OCI-LY7 (cell line): Measurements from ENCODE around the gene PREP. TPM values are rescaled to one million over a fixed set of nuclear protein-coding genes. Genes with fewer than 3 reads are reported as not detected.

Source experiments
- BruUV-seq: library from RNA; stranded (reverse); fragments of 400-500 nt; replicated peaks from 2 replicates; lab custom pipeline; 2021; lab: Mats Ljungman, UMichigan
- CTCF ChIA-PET: fragments of 300-600 bp; sonication (Branson Sonifier 250); formaldehyde crosslinking; loops from one replicate; lab custom pipeline; 2022; ENCODE audit warnings: antibody characterized with exemption; ENCODE audit not compliant: unreplicated experiment; lab: Charles Lee
- POLR2A ChIA-PET: fragments of 300-600 bp; sonication (Branson Sonifier 250); formaldehyde crosslinking; loops from one replicate; lab custom pipeline; 2022; ENCODE audit warnings: antibody characterized with exemption; lab: Charles Lee
- DNase-seq: peaks from one replicate; pipeline ENCODE4 v3.0.0-alpha.2; 2015; ENCODE audit warnings: low spot score
- H2AFZ ChIP-seq: fragments of 200-600 bp; sonication (generic), shearing (Covaris generic); 2 replicates; pipeline ENCODE4 v1.6.1; 2014; ENCODE audit warnings: mild to moderate bottlenecking, antibody characterized with exemption, low read length, moderate library complexity
- H3K27ac ChIP-seq: fragments of 200-600 bp; sonication (generic); 2 replicates; pipeline ENCODE4 v1.5.1; 2014; ENCODE audit warnings: mixed run types, low read depth, mild to moderate bottlenecking, moderate library complexity, low read length, inconsistent platforms; ENCODE audit not compliant: poor library complexity, severe bottlenecking
- H3K36me3 ChIP-seq: fragments of 200-600 bp; sonication (generic); 2 replicates; pipeline ENCODE4 v1.6.1; 2014; ENCODE audit warnings: mild to moderate bottlenecking, antibody characterized with exemption, low read length, moderate library complexity, mixed read lengths; ENCODE audit not compliant: insufficient read depth
- H3K4me1 ChIP-seq: fragments of 200-600 bp; sonication (generic); 2 replicates; pipeline ENCODE4 v1.5.1; 2014; ENCODE audit warnings: mild to moderate bottlenecking, low read length; ENCODE audit not compliant: insufficient read depth, poor library complexity, severe bottlenecking
- H3K4me2 ChIP-seq: fragments of 200-600 bp; sonication (generic); 2 replicates; pipeline ENCODE4 v1.6.1; 2014; ENCODE audit warnings: mild to moderate bottlenecking, low read length
- H3K4me3 ChIP-seq: fragments of 200-600 bp; sonication (generic); 2 replicates; pipeline ENCODE4 v1.5.1; 2014; ENCODE audit warnings: mild to moderate bottlenecking, low read depth, low read length; ENCODE audit not compliant: poor library complexity, severe bottlenecking
- H3K79me2 ChIP-seq: fragments of 200-600 bp; sonication (generic); 2 replicates; pipeline ENCODE4 v1.6.1; 2016; ENCODE audit warnings: low read depth, mild to moderate bottlenecking, low read length, moderate library complexity, mixed read lengths; ENCODE audit not compliant: insufficient read depth
- H3K9me2 ChIP-seq: fragments of 200-600 bp; sonication (generic); 2 replicates; pipeline ENCODE4 v1.6.1; 2016; ENCODE audit warnings: mild to moderate bottlenecking, low read length, mixed read lengths; ENCODE audit not compliant: insufficient read depth
- H3K9me3 ChIP-seq: fragments of 200-600 bp; sonication (generic); 2 replicates; pipeline ENCODE4 v1.6.1; 2014; ENCODE audit warnings: mild to moderate bottlenecking, mixed run types, low read length, mixed read lengths
- H4K20me1 ChIP-seq: fragments of 200-600 bp; sonication (generic); 2 replicates; pipeline ENCODE4 v1.6.1; 2014; ENCODE audit warnings: mild to moderate bottlenecking, antibody characterized with exemption, low read length, moderate library complexity, mixed read lengths; ENCODE audit not compliant: insufficient read depth
- CTCF ChIP-seq: fragments of 200-600 bp; sonication (generic); conservative IDR thresholded peaks from 2 replicates; pipeline ENCODE4 v1.5.1; 2014; ENCODE audit warnings: mild to moderate bottlenecking, antibody characterized with exemption, low read length, moderate library complexity, mixed read lengths
- EZH2phosphoT487 ChIP-seq: fragments of 200-600 bp; sonication (generic); IDR thresholded peaks from 2 replicates; pipeline ENCODE4 v1.6.1; 2018; ENCODE audit warnings: low read depth, borderline replicate concordance, mild to moderate bottlenecking, mixed run types, antibody characterized with exemption, low read length, moderate library complexity, mixed read lengths
- intact Hi-C: fragments of 100-400 bp; cut with micrococcal nuclease; formaldehyde crosslinking; loops from one replicate; pipeline ENCODE4 v1.10.0; 2022; ENCODE audit not compliant: unreplicated experiment
- total RNA-seq, 2 experiments: library from RNA; depleted of rRNA in 1 of 2; stranded (reverse); fragments of >200 nt in 1 of 2; shearing (Covaris generic) in 1 of 2; gene quantifications; 2 replicates each; pipeline ENCODE4 v1.2.3, GENCODE V29; 2014 to 2022

PREP gene
- total RNA-seq, 2 experiments from 2014 or later = 10.4 to 27.0 TPM

GRCh38 chr6:105380634-105381033 lies 22.2 kb downstream of the PREP start:
- no peaks in the 10 kb centered on the region for H3K79me2 ChIP-seq
- CTCF ChIA-PET = no interaction called here
- BruUV-seq = no TSS peak

GRCh38 chr6:105375797-105376196 lies 27.1 kb downstream of the PREP start:
- Histone ChIP-seq H2AFZ (no peak overlapping the region), H3K27ac (no peak overlapping the region), H3K4me1 (no peaks in the 10 kb centered on the region), H3K79me2 (no peaks in the 10 kb centered on the region), H3K36me3 (peaks cover 42% of the 10 kb centered on the region), H3K4me2 (no peak overlapping the region), H3K9me3 (no peaks in the 10 kb centered on the region), H4K20me1 (no peaks in the 10 kb centered on the region), H3K4me3 (no peak overlapping the region), H3K9me2 (no peaks in the 10 kb centered on the region)
- CTCF ChIA-PET = no interaction called here
- no peak for TF ChIP-seq EZH2phosphoT487
- no peak for DNase-seq
- no TSS peak for BruUV-seq
- intact Hi-C loops = no loop called here
- POLR2A ChIA-PET = no interaction called here

More at GRCh38 chr6:105380634-105381033, 22.2 kb downstream of the PREP start:
- TF ChIP-seq CTCF (no peak), EZH2phosphoT487 (no peak)
- Histone ChIP-seq H3K27ac (no peak overlapping the region), H2AFZ (no peak overlapping the region), H3K9me2 (no peaks in the 10 kb centered on the region), H3K4me2 (no peak overlapping the region), H3K36me3 (peaks cover 19% of the 10 kb centered on the region), H3K4me3 (no peak overlapping the region), H4K20me1 (peaks cover 6% of the 10 kb centered on the region; the same call in 1 of the 2 replicates), H3K9me3 (no peaks in the 10 kb centered on the region), H3K4me1 (no peaks in the 10 kb centered on the region)
- no peak for DNase-seq
- POLR2A ChIA-PET = interaction anchor here (0.7 to 2.5 kb wide), 3 partner anchors 9 to 14 kb away, joined by 3 to 21 read pairs (median 5); no protein-coding TSS in a partner anchor
- intact Hi-C loops = no loop called here

GRCh38 chr6:105374010-105374420 lies 28.9 kb downstream of the PREP start:
- Histone ChIP-seq H4K20me1 (no peaks in the 10 kb centered on the region), H2AFZ (no peak overlapping the region), H3K4me1 (no peaks in the 10 kb centered on the region), H3K4me3 (no peak overlapping the region), H3K9me2 (no peaks in the 10 kb centered on the region), H3K27ac (no peak overlapping the region), H3K4me2 (no peak overlapping the region), H3K9me3 (no peaks in the 10 kb centered on the region), H3K36me3 (peaks cover 55% of the 10 kb centered on the region), H3K79me2 (no peaks in the 10 kb centered on the region)
- CTCF ChIA-PET = no interaction called here
- intact Hi-C loops = no loop called here
- DNase-seq = no peak
- POLR2A ChIA-PET = interaction anchor here (0.6 to 1.3 kb wide), 3 partner anchors 11 to 323 kb away, joined by 3 read pairs; no protein-coding TSS in a partner anchor
- TF ChIP-seq EZH2phosphoT487 = no peak
- no TSS peak for BruUV-seq

GRCh38 chr6:105373481-105373880 lies 29.4 kb downstream of the PREP start:
- no peaks in the 10 kb centered on the region for H3K79me2 ChIP-seq
- POLR2A ChIA-PET = interaction anchor here (0.5 to 1.0 kb wide), 2 partner anchors 18 to 49 kb away, joined by 3 read pairs; no protein-coding TSS in a partner anchor
- BruUV-seq = no TSS peak
- H3K36me3 ChIP-seq = peaks cover 60% of the 10 kb centered on the region
- no peaks in the 10 kb centered on the region for H3K4me1 ChIP-seq
- H4K20me1 ChIP-seq = no peaks in the 10 kb centered on the region
- no peak overlapping the region for H3K4me3 ChIP-seq
- CTCF ChIA-PET = no interaction called here
- intact Hi-C loops = no loop called here
- no peak overlapping the region for H3K4me2 ChIP-seq
- no peak for TF ChIP-seq CTCF
- no peak for TF ChIP-seq EZH2phosphoT487
- H3K9me3 ChIP-seq = no peaks in the 10 kb centered on the region
- H3K9me2 ChIP-seq = no peaks in the 10 kb centered on the region
- DNase-seq = no peak
- H2AFZ ChIP-seq = no peak overlapping the region
- H3K27ac ChIP-seq = no peak overlapping the region
